T-helper 17 cell (primary cell): ENCODE measurements around the gene SLC39A3. TPM values are rescaled to one million over a fixed set of nuclear protein-coding genes. Genes with fewer than 3 reads are reported as not detected.

Source experiments
- ATAC-seq: fragments of 150-1000 bp; cut with Tn5 transposase; 2 replicates; pipeline ENCODE4 v1.10.0; 2021; ENCODE audit warnings: mild to moderate bottlenecking, moderate library complexity
- DNase-seq, 3 donors: peaks; one replicate each; pipeline versions ENCODE4 v3.0.0 to v3.0.0-alpha.2; 2020 to 2021
- H3K9me3 ChIP-seq: one replicate; pipeline ENCODE4 v1.7.0; 2013; ENCODE audit warnings: low read length, mild to moderate bottlenecking; ENCODE audit not compliant: control insufficient read depth, poor library complexity, severe bottlenecking
- H3K27ac Mint-ChIP-seq: one replicate; pipeline ENCODE4 v1.8.0; 2022; ENCODE audit warnings: mild to moderate bottlenecking, moderate library complexity, mixed read lengths
- H3K27me3 Mint-ChIP-seq: one replicate; pipeline ENCODE4 v1.8.0; 2022; ENCODE audit warnings: mixed read lengths
- H3K36me3 Mint-ChIP-seq: one replicate; pipeline ENCODE4 v1.8.0; 2022; ENCODE audit warnings: low read depth, mixed read lengths
- H3K4me1 Mint-ChIP-seq: one replicate; pipeline ENCODE4 v1.8.0; 2022; ENCODE audit warnings: mild to moderate bottlenecking, mixed read lengths
- H3K4me3 Mint-ChIP-seq: one replicate; pipeline ENCODE4 v1.8.0; 2022; ENCODE audit warnings: mild to moderate bottlenecking, moderate library complexity, mixed read lengths
- total RNA-seq, 4 donors: library from RNA in 2 of 4; stranded (reverse) in 2 of 4; gene quantifications; one replicate each; pipeline ENCODE4 v1.2.3 and lab custom pipeline; 2022 to 2026

The SLC39A3 gene
- total RNA-seq, 2 donors from 2014 or later, result 12.3 to 20.6 TPM

DNA sequence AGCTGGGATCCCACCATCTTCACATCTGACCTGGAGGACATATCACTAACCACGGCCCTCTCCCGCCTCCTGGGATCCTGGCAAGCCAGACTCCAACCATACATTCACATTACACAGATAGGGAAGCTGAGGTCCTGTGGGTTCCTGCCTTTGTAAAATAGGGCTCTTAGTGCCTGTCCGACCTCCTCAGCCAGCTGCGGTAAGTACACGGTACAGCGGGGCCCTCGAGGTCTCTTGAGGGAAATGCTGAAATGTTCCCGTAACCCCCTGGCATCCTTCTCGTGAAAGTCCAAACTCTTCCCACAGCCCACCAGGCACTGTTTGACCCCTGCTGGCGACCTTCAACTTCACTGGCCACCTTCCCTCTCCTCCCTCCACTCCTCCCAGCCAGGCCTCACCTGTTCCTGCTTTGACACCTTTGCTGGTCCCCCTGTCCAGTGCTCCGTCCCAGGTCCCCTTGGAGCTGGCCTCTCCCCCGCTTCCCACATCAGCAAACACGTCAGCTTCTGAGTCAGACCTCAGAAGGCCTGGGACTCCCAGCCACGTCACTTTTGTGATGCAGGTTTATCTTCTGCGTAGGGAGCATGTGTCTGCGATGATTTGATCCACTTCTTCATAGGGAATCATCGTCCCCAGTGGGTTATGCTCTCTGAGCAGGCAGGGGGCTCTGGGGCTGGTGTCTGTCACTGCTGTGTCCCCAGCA, 28.5 kb downstream of the SLC39A3 start:
- peaks cover 2% of the 10 kb centered on the region for H3K36me3 Mint-ChIP-seq
- ATAC-seq (no peak), DNase-seq (no peak)
- H3K9me3 ChIP-seq, result no peaks in the 10 kb centered on the region
- no peak overlapping the region for H3K4me3 Mint-ChIP-seq
- no peak overlapping the region for H3K27ac Mint-ChIP-seq
- H3K27me3 Mint-ChIP-seq, result no peaks in the 10 kb centered on the region
- H3K4me1 Mint-ChIP-seq, result peaks cover 4% of the 10 kb centered on the region

DNA sequence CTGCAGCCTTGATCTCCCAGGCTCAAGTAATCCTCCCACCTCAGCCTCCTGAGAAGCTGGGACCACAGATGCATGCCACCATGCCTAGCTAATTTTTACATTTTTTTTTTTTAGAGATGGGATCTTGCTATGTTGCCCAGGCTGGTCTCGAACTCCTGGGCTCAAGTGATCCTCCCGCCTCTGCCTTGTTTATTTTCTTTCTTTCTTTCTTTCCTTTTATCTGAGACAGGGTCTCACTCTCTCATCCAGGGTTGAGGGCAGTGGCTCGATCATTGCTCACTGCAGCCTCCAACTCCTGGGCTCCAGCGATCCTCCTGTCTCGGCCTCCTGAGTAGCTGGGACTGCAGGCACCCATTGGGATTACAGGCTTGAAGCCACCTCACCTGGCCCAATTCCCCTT, 33.6 kb downstream of the SLC39A3 start:
- no peak for DNase-seq
- no peak overlapping the region for H3K27ac Mint-ChIP-seq
- H3K4me3 Mint-ChIP-seq, result no peak overlapping the region
- H3K36me3 Mint-ChIP-seq, result no peaks in the 10 kb centered on the region
- peaks cover 8% of the 10 kb centered on the region for H3K4me1 Mint-ChIP-seq
- H3K27me3 Mint-ChIP-seq, result no peaks in the 10 kb centered on the region
- H3K9me3 ChIP-seq, result no peaks in the 10 kb centered on the region
- no peak for ATAC-seq

DNA sequence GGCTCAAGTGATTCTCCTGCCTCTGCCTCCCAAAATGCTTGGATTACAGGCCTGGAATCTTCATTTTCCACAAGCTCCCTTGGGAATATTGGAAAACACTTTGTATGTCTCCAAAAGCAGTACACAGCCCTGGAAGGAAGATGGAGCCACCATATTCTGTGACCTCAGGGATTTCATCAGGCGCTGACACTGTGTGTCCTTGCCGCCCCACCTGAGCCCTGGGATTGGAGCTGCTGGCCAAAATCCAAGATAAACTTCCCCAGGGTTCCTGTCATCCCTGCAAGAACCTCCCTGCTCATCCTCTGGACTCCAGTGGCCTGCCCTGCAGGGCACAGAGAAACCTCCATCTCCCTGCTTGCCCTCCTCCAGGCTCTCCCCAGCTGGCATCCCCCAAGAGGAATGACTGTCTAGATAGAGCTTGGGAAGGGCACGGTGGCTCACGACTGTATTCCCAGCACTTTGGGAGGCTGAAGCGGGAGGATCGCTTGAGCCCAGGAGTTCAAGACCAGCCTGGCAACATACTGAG, 36.1 kb downstream of the SLC39A3 start:
- Mint-ChIP-seq H3K27me3 (no peaks in the 10 kb centered on the region), H3K36me3 (no peaks in the 10 kb centered on the region), H3K4me3 (no peak overlapping the region), H3K4me1 (peaks cover 16% of the 10 kb centered on the region), H3K27ac (no peak overlapping the region)
- no peaks in the 10 kb centered on the region for H3K9me3 ChIP-seq
- ATAC-seq (no peak), DNase-seq (no peak)

DNA sequence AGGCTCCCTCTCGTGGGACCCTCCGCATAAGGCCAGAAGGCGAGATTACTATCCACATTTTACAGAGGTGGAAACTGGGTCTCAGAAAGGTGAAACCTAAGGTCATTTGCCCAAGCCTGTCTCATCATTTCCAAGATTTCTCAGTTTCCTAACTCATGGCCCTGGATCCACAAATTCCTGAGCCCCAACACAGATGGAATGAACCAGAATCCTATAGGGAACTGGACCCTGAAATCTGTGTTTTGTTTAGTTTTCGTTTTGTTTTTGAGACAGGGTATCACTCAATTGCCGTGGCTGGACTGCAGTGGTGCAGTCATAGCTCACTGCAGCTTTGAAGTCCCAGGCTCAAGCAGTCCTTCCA, 36.8 kb downstream of the SLC39A3 start:
- Mint-ChIP-seq H3K4me1 (peaks cover 20% of the 10 kb centered on the region), H3K36me3 (no peaks in the 10 kb centered on the region), H3K27ac (no peak overlapping the region), H3K27me3 (no peaks in the 10 kb centered on the region), H3K4me3 (peak overlapping the region; percentile 68)
- ATAC-seq (no peak), DNase-seq (no peak)
- no peaks in the 10 kb centered on the region for H3K9me3 ChIP-seq

DNA sequence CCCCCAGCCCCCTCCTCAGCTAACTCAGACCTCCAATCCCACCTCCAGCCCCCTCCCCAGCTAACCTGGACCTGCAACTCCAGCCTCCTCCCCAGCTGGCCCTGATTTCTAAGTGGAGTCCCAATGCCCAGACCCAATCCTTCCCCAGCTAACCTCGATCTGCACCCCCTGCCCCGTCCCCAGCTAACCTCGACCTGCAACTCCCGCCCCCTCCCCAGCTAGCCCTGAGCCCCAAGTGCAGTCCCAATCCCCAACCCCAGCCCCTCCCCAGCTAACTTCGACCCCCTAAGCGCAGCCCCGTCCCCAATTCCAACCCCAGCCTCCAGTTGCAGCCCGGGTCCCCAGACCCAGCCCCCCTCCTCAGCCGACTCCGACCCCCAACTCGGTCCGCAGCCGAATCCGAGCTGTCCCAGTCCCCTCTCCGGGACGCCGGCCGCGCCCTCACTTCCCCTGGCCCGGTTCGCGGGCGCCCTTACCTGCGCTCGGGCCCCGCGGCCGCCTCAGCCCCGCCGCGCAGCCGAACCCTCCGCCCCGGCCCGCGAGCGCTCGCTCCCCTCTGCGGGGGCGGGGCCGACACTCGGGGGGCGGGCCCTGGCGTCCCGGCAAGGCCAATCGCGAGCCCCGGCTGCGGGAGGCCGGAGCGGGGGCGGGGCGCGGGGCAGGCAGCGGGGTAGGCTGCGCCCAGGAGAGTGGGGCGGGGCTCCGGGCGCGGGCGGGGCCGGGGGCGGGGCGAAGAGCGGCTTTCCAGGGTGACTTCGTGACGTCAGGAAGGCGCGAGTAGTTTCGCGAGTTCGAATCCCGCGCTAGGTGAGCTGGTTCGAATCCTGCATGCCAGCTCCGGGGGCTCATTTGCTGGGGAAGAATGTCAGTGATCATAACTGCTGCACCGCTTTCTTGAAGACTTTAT, 37.4 kb downstream of the SLC39A3 start, which contains the start of gene GNG7:
Gene GNG7, minus strand, starts transcription at position 525 of the 907 bp plus-strand sequence. CDS start 182,006 bp downstream, outside the sequence.
- no peaks in the 10 kb centered on the region for H3K36me3 Mint-ChIP-seq
- H3K9me3 ChIP-seq, result no peaks in the 10 kb centered on the region
- no peak within 1 kb of the TSS for H3K27ac Mint-ChIP-seq
- peaks cover 20% of the 10 kb centered on the region for H3K4me1 Mint-ChIP-seq
- ATAC-seq (peak; percentile 100), DNase-seq (peak; percentile 95 to 97 (median 95))
- no peaks in the 10 kb centered on the region for H3K27me3 Mint-ChIP-seq
- H3K4me3 Mint-ChIP-seq, result peak within 1 kb of the TSS; percentile 79

DNA sequence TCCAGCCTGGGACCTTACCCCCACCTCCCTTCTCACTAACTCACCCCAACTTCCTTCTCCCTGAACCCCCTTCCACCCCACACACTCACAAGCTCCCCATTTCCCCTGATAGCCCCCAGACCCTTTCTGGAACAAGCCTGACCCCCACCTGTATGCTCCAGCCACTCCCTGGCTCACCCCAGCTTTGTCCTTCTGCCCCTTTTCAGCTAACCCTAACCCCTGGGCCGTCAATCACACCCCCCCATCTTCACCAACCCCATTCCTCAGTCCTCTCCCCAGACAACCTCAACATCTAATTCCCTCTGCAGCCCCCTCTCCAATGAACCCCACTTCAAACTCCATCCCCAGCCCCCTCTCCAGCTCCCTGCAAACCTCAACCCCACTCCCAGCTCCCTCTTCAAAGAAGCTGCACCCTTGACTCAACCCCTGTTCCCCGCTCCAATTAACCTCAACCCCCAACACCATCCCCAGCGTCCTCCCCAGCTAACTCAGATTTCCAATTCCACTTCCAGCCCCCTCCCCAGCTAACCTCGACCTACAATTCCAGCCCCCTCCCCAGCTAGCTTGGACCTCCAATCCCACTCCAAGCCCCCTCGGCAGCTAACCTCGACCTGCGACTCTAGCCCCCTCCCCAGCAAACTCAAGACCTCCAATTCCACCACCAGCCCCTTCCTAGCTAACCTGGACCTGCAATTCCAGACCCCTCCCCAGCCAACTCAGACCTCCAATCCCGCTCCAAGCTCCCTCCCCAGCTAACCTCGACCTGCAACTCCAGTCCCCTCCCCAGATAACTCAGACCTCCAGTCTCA, 38.3 kb downstream of the SLC39A3 start:
- H3K4me1 Mint-ChIP-seq, result peaks cover 20% of the 10 kb centered on the region
- no peak for ATAC-seq
- no peak overlapping the region for H3K27ac Mint-ChIP-seq
- no peak for DNase-seq
- H3K36me3 Mint-ChIP-seq, result no peaks in the 10 kb centered on the region
- H3K27me3 Mint-ChIP-seq, result no peaks in the 10 kb centered on the region
- H3K4me3 Mint-ChIP-seq, result peak overlapping the region; percentile 79
- H3K9me3 ChIP-seq, result no peaks in the 10 kb centered on the region

DNA sequence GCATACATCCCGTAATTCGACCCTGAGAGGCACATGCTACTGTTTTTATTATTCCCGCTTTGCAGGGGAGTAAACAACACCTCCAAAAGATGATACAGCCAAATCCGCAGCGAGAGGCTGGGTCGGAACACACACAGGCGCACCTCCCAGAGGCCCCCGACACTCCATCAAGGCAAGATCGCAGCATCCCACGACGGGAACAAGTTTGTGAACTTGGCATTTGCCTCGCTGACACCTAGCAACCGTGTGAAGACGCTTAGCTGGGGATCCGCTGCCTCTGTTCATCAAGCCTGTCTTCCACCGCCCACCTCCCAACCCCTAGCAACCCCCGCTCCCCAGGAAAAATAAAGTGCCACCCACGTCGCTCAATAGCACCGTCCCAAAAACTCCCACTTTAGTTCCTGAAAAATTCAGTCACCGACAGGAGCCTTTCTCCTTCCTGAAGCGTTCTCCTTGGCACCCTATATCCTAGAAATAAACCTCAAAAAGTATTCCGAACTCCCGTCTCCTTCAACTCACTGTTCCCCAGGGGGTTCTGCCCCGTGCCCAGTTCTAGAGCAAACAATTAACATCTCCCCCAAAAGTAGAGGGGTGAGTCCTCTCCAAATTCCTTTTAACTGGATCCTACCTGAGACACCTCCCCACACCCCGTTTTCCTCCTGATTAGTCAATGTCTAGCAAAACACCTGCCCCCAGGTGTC, 39.0 kb downstream of the SLC39A3 start:
- Mint-ChIP-seq H3K27ac (no peak overlapping the region), H3K36me3 (no peaks in the 10 kb centered on the region), H3K4me3 (peak overlapping the region; percentile 79), H3K27me3 (no peaks in the 10 kb centered on the region), H3K4me1 (peaks cover 20% of the 10 kb centered on the region)
- H3K9me3 ChIP-seq, result no peaks in the 10 kb centered on the region
- no peak for ATAC-seq
- no peak for DNase-seq

DNA sequence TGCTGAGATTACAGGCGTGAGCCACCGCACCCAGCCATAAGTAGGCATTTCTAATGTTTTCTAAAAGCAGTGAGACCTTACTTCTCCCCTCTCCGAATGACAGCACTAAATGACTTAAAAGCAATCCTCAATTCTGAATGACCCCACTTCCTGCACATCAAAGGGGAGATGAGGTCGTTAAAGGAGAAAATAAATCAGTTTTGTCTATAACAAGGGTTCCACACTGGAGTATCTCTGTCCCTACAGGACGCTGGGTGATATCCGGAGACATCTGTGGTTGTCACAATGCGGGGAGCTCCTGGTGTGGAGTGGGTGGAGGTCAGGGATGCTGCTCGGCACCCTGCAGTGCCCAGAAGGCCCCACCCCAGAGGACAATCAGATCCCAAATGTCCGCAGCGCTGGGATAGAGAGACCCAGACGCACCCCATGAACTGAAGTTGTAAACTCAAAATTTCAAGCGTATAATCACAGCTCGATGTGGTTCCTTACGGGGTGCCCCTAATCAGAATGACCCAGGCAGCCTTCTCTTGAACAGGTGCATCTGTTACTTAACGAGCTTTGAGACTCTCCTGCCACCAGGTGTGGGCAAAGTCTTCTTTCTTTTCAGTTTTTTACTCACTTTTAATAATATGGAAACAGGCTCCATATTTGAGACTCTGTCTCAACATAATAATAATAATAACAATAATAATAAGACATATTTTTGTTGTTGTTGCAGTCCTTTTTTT, 40.2 kb downstream of the SLC39A3 start:
- Mint-ChIP-seq H3K4me3 (no peak overlapping the region), H3K36me3 (no peaks in the 10 kb centered on the region), H3K27me3 (no peaks in the 10 kb centered on the region), H3K27ac (no peak overlapping the region), H3K4me1 (peaks cover 23% of the 10 kb centered on the region)
- H3K9me3 ChIP-seq, result no peaks in the 10 kb centered on the region
- ATAC-seq, result no peak
- DNase-seq, result no peak

DNA sequence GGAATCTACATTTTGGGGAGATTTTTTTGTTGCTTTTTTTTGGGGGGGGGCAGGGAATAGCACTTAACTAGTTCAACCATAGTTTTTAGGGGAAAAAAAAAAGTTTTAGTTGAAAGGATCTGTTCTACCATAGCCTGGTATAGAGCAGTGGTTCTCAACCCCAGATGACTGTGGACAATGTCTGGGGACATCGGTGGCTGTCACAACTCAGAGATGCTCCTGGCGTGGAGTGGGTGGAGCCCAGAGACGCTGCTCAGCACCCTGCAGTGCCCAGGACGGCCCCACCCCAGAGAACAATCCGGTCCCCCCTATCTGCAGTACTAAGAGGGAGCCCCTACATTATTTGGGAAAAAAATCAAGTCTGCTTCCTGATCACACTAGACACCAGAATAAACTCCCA, 45.6 kb downstream of the SLC39A3 start:
- no peak for DNase-seq
- H3K4me1 Mint-ChIP-seq, result peaks cover 7% of the 10 kb centered on the region
- H3K27ac Mint-ChIP-seq, result peak overlapping the region; percentile 70
- no peaks in the 10 kb centered on the region for H3K36me3 Mint-ChIP-seq
- no peaks in the 10 kb centered on the region for H3K9me3 ChIP-seq
- H3K27me3 Mint-ChIP-seq, result no peaks in the 10 kb centered on the region
- no peak overlapping the region for H3K4me3 Mint-ChIP-seq
- no peak for ATAC-seq

DNA sequence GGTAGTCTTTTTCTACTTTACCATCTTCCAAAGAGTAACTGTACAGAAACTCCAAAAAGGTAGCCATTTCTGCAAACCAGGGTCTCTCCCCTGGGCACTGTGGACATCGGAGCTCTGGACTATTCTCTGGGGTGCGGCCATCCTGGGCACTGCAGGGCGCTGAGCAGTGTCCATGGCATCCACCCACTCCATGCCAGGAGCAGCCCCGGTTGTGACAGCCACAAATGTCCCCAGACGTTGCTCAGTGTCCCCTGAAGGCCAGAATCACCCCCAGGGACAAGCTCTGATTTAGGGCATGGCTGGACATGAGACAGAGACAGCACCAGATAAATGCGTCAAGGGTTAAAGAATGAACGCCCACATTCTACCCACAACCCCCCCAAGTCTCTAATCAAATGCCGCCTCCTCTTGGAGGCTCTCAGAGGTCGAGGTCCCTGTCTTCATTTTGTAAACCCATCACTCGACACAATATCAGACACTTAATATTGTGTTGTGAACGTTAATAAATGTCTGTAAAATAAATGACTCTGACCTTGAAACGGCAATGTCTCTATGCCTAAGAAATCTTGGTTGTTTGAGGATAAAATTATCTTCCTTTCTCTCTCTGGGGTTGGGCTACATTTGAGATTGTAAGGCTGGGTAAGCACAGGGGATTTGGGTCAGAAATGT, 46.2 kb downstream of the SLC39A3 start:
- H3K9me3 ChIP-seq, result no peaks in the 10 kb centered on the region
- Mint-ChIP-seq H3K27ac (no peak overlapping the region), H3K36me3 (no peaks in the 10 kb centered on the region), H3K4me1 (peaks cover 5% of the 10 kb centered on the region), H3K4me3 (no peak overlapping the region), H3K27me3 (no peaks in the 10 kb centered on the region)
- DNase-seq (no peak), ATAC-seq (no peak)

DNA sequence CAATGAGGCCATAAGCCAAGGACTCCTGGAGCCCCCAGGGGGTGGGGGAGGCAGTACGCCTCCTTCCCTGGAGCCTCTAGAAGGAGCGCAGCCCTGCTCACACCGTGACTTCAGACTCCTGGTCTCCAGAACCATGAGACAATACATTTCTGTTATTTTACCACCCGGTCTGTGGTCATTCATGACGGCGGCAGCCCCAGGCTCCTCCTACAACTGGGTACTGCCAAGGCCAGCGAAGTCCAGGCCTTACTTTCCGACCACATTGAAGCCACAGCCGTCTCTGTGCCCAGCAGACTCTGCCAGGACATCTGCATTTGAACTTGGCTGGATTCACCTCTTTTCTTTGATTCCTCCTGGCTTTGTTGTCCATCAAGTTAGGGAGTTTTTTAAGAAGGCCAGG, 47.9 kb downstream of the SLC39A3 start:
- Mint-ChIP-seq H3K4me1 (peaks cover 2% of the 10 kb centered on the region), H3K27me3 (no peaks in the 10 kb centered on the region), H3K4me3 (no peak overlapping the region), H3K27ac (no peak overlapping the region), H3K36me3 (no peaks in the 10 kb centered on the region)
- no peak for DNase-seq
- H3K9me3 ChIP-seq, result no peaks in the 10 kb centered on the region
- no peak for ATAC-seq

DNA sequence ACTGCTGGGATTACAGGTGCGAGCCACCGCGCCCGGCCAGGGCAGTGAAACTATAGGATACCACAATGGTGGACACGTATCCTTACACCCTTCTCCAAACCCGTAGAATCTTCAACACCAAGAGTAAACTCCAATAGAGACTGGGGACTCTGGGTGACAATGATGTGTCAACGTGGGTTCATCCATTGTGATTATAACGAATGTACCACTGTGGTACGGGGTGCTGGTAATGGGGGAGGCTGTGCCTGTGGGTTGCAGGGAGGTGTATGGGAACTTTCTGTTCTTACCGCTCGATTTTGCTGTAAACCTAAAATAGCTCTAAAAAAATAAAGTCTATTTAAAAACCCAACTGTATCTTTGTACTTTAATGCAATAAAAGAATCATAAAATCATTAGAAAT, 49.0 kb downstream of the SLC39A3 start:
- H3K27ac Mint-ChIP-seq, result no peak overlapping the region
- ATAC-seq, result no peak
- H3K36me3 Mint-ChIP-seq, result no peaks in the 10 kb centered on the region
- H3K27me3 Mint-ChIP-seq, result no peaks in the 10 kb centered on the region
- no peak overlapping the region for H3K4me3 Mint-ChIP-seq
- DNase-seq, result no peak
- no peaks in the 10 kb centered on the region for H3K9me3 ChIP-seq
- peaks cover 2% of the 10 kb centered on the region for H3K4me1 Mint-ChIP-seq
